K562 (cell line): Measurements from ENCODE around the gene MARCHF3. TPM values are rescaled to one million over a fixed set of nuclear protein-coding genes. Genes with fewer than 3 reads are reported as not detected.

Experiments
- ATAC-seq: fragments of 200-7000 bp; cut with Tn5 transposase; 3 replicates; pipeline ENCODE4 v1.9.1; 2020; ENCODE audit warnings: moderate library complexity
- BruUV-seq: library from RNA; stranded (reverse); fragments of 400-500 nt; replicated peaks from 2 replicates; lab custom pipeline; 2021; lab: Mats Ljungman, UMichigan
- CTCF ChIA-PET: fragments of 300-600 bp; formaldehyde crosslinking; extraction: SDS; loops from one replicate; lab custom pipeline; 2021; ENCODE audit warnings: low intra/inter-chr PET ratio; lab: Yijun Ruan, JAX
- POLR2A ChIA-PET: fragments of 300-600, 350-650 bp; sonication (Branson Sonifier 250); formaldehyde crosslinking; extraction: SDS; loops from one replicate; lab custom pipeline; 2021; ENCODE audit warnings: antibody characterized with exemption, inconsistent platforms; lab: Yijun Ruan, JAX
- DNase-seq, 4 experiments: peaks; one replicate each; pipeline versions ENCODE4 v3.0.0 to v3.0.0-alpha.2; 2011 to 2018; ENCODE audit warnings: low spot score in 3 of 4, mixed read lengths in 3 of 4; ENCODE audit errors: extremely low read depth in 1 of 4
- FAIRE-seq: peaks from 2 replicates; lab custom pipeline; 2011; peaks lifted over from hg19 to GRCh38; lab: Jason Lieb, UNC
- H2AFZ ChIP-seq: 2 replicates; pipeline ENCODE4 v1.6.0; 2011; ENCODE audit warnings: low read depth, low read length, control low read depth, inconsistent platforms
- H3K27ac ChIP-seq: fragments of 200-600 bp; 3 replicates; pipeline ENCODE4 v1.8.0; 2011; ENCODE audit warnings: low read depth, mild to moderate bottlenecking, control low read depth, inconsistent platforms, low read length, moderate library complexity, mixed read lengths; ENCODE audit errors: extremely low read depth
- H3K27me3 ChIP-seq, 2 experiments: fragments of 300-600 bp in 1 of 2; 2 replicates in 1 of 2; 3 replicates in 1 of 2; pipeline versions ENCODE4 v1.6.0 to v1.8.0; 2011; ENCODE audit warnings: inconsistent platforms in 2 of 2, low read length in 2 of 2, mild to moderate bottlenecking in 1 of 2, mixed read lengths in 1 of 2, moderate library complexity in 1 of 2; ENCODE audit not compliant: control insufficient read depth in 2 of 2, insufficient read depth in 2 of 2
- H3K36me3 ChIP-seq: fragments of 300-600 bp; 3 replicates; pipeline ENCODE4 v1.8.0; 2011; ENCODE audit warnings: mild to moderate bottlenecking, low read length, inconsistent platforms; ENCODE audit not compliant: control insufficient read depth, insufficient read depth
- H3K4me1 ChIP-seq, 2 experiments: fragments of 200-600 bp in 1 of 2; replicated peaks in 1 of 2; 2 replicates in 1 of 2; 3 replicates in 1 of 2; pipeline versions ENCODE4 v1.5.1 to v1.8.0; 2011; ENCODE audit warnings: inconsistent platforms in 2 of 2, low read length in 2 of 2, mild to moderate bottlenecking in 1 of 2, mixed read lengths in 1 of 2, moderate library complexity in 1 of 2; ENCODE audit not compliant: control insufficient read depth in 2 of 2, insufficient read depth in 2 of 2
- H3K4me2 ChIP-seq: 2 replicates; pipeline ENCODE4 v1.6.1; 2011; ENCODE audit warnings: low read length, control low read depth, inconsistent platforms, mixed read lengths; ENCODE audit not compliant: insufficient read depth
- H3K4me3 ChIP-seq: fragments of 200-600 bp; sonication (generic), shearing (Covaris generic); 2 replicates; pipeline ENCODE4 v1.5.1; 2016; ENCODE audit warnings: control low read depth, inconsistent platforms
- H3K79me2 ChIP-seq: fragments of 200-600 bp; 3 replicates; pipeline ENCODE4 v1.8.0; 2011; ENCODE audit warnings: low read length, inconsistent platforms; ENCODE audit not compliant: control insufficient read depth, insufficient read depth
- H3K9ac ChIP-seq, 2 experiments: 2 replicates each; pipeline versions ENCODE4 v1.6.0 to v1.6.1; 2011; ENCODE audit warnings: low read depth in 2 of 2, low read length in 2 of 2, control low read depth in 1 of 2, inconsistent platforms in 1 of 2, mild to moderate bottlenecking in 1 of 2, mixed read lengths in 1 of 2; ENCODE audit not compliant: insufficient read depth in 1 of 2
- H3K9me1 ChIP-seq: one replicate; pipeline ENCODE4 v1.6.0; 2011; ENCODE audit warnings: inconsistent platforms, mild to moderate bottlenecking, low read length, moderate library complexity; ENCODE audit not compliant: control insufficient read depth, insufficient read depth
- H3K9me3 ChIP-seq: replicated peaks from 2 replicates; pipeline ENCODE4 v1.5.1; 2011; ENCODE audit warnings: low read depth, low read length, inconsistent platforms; ENCODE audit not compliant: control insufficient read depth, insufficient read depth
- H4K20me1 ChIP-seq: replicated peaks from 2 replicates; pipeline ENCODE4 v1.6.1; 2011; ENCODE audit warnings: low read length, inconsistent platforms, mixed read lengths; ENCODE audit not compliant: control insufficient read depth, insufficient read depth
- CBFB ChIP-seq: sonication (generic); formaldehyde crosslinking; IDR thresholded peaks from 2 replicates; pipeline ENCODE4 v1.4.0; 2020; ENCODE audit warnings: mild to moderate bottlenecking, missing genetic modification reagents
- CBX5 ChIP-seq: IDR thresholded peaks from 2 replicates; pipeline ENCODE4 v1.6.1; 2014; ENCODE audit warnings: low read depth, borderline replicate concordance
- CTCFL ChIP-seq: IDR thresholded peaks from 2 replicates; pipeline ENCODE4 v1.6.1; 2011; ENCODE audit warnings: borderline replicate concordance, low read depth, mild to moderate bottlenecking, moderate library complexity, low read length; ENCODE audit not compliant: insufficient read depth, poor library complexity, severe bottlenecking
- E2F1 ChIP-seq: sonication (generic); formaldehyde crosslinking; IDR thresholded peaks from 2 replicates; pipeline ENCODE4 v1.8.1; 2023; ENCODE audit warnings: mild to moderate bottlenecking, missing genetic modification reagents, moderate library complexity
- HOXB6 ChIP-seq: fragments of 250-450 bp; sonication (Bioruptor Pico); IDR thresholded peaks from 2 replicates; pipeline ENCODE4 v1.5.1; 2022; ENCODE audit warnings: mild to moderate bottlenecking, borderline replicate concordance
- NFATC3 ChIP-seq: fragments of 450-650 bp; IDR thresholded peaks from 2 replicates; pipeline ENCODE4 v1.6.1; 2017; ENCODE audit warnings: mild to moderate bottlenecking
- PPARD ChIP-seq: fragments of 250-450 bp; sonication (Bioruptor Pico); IDR thresholded peaks from 2 replicates; pipeline ENCODE4 v1.8.0; 2022; ENCODE audit warnings: inconsistent platforms, mild to moderate bottlenecking, moderate library complexity
- SREBF1 ChIP-seq: fragments of 150-350 bp; IDR thresholded peaks from 2 replicates; pipeline ENCODE4 v1.6.1; 2014; ENCODE audit warnings: antibody characterized with exemption, low read depth, low read length, borderline replicate concordance
- TCF7L2 ChIP-seq: fragments of 150-350 bp; IDR thresholded peaks from 2 replicates; pipeline ENCODE4 v1.6.1; 2016; ENCODE audit warnings: low read depth, mild to moderate bottlenecking, low read length, moderate library complexity
- TOE1 ChIP-seq, 2 experiments: fragments of 450-650 bp in 1 of 2; sonication (generic) in 1 of 2; formaldehyde crosslinking in 1 of 2; IDR thresholded peaks; 2 replicates each; pipeline versions ENCODE4 v1.7.1 to v1.8.0; 2016 to 2022; ENCODE audit warnings: borderline replicate concordance in 2 of 2, mild to moderate bottlenecking in 2 of 2, antibody characterized with exemption in 1 of 2, inconsistent platforms in 1 of 2, low read depth in 1 of 2, missing genetic modification reagents in 1 of 2, moderate library complexity in 1 of 2
- ZNF551 ChIP-seq: fragments of 250-450 bp; sonication (Bioruptor Pico); IDR thresholded peaks from 2 replicates; pipeline ENCODE4 v1.5.0; 2021; ENCODE audit warnings: mild to moderate bottlenecking, moderate library complexity
- ZNF668 ChIP-seq: fragments of 250-450 bp; sonication (Bioruptor Pico); IDR thresholded peaks from 2 replicates; pipeline ENCODE4 v1.8.0; 2022; ENCODE audit warnings: mild to moderate bottlenecking, inconsistent platforms
- WGBS: fragments of 100-300 bp; shearing (Covaris generic); methylation state at CpG from one replicate; pipeline ENCODE4 v1.1.6; 2016; ENCODE audit warnings: low coverage, mixed read lengths; ENCODE audit not compliant: insufficient coverage; ENCODE audit errors: missing lambda C conversion rate; 5-methylcytosine and 5-hydroxymethylcytosine counted together
- in situ Hi-C: fragments of 300-500 bp; cut with MboI; formaldehyde crosslinking; loops from 4 replicates; pipeline ENCODE4 v1.15.0; 2018; ENCODE audit warnings: inconsistent platforms, mixed read lengths
- intact Hi-C: fragments of 100-400 bp; cut with micrococcal nuclease; formaldehyde crosslinking; loops from 2 replicates; pipeline ENCODE4 v1.14.2; 2022
- polyA plus RNA-seq, 8 experiments: library from polyadenylated mRNA; depleted of rRNA in 4 of 8; stranded (reverse) in 5 of 8; unstranded in 3 of 8; fragments of >200 nt; fragmentation: Nextera tagmentation in 2 of 8; fragmentation: Illumina TruSeq in 1 of 8; extraction: Ambion mirVana in 2 of 8; extraction: Trizol in 1 of 8; gene quantifications; 2 replicates each; pipeline versions ENCODE4 v1.2.1 to v1.2.3, GENCODE V29; 2011 to 2014; ENCODE audit warnings: inconsistent platforms in 1 of 8, missing spikeins in 1 of 8
- total RNA-seq, 7 experiments: library from RNA; depleted of rRNA in 6 of 7; stranded (reverse); fragments of >200 nt in 6 of 7; fragmentation: Illumina TruSeq in 2 of 7; extraction: Trizol in 2 of 7; gene quantifications; 2 replicates each; pipeline versions ENCODE4 v1.2.1 to v1.2.3, GENCODE V29; 2011 to 2021; ENCODE audit warnings: low replicate concordance in 1 of 7

The MARCHF3 gene
- total and polyA plus RNA-seq, 9 of the 15 experiments (the other 6 are each of a cell fraction or from before 2014, with no cell fraction given) = 5.6 to 37.4 (median 16.5) TPM

DNA sequence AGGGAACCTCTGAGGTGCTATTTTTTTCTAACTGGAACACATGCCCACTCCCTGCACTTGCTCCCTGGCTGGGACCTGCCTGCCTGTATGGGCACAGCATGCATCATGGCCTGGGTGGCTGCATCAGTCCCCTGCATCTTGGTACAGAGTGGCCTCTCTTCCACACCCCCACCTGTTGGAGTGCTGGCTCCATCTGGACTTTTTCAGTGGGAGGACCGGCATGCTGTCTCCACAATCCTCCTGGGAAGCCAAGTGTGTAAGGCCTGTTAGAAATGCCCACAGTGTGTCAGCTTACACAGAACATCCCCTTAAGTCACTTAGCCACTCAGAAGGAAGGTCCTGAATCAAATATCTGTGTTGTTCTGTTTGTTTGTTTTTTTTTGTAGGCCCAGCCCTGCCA is 102.9 kb downstream of the MARCHF3 start:
- DNase-seq (no peak), FAIRE-seq (no peak), ATAC-seq (no peak; the same call in 1 of the 3 replicates)
- peaks cover 0 to 4% of the 10 kb centered on the region in 2 experiments; a peak in 2 of 5 replicates for H3K4me1 ChIP-seq
- intact Hi-C loops = no loop called here
- BruUV-seq = no TSS peak
- peaks cover 10% of the 10 kb centered on the region; the same call in 1 of the 2 replicates for H4K20me1 ChIP-seq
- no peak overlapping the region for H3K4me2 ChIP-seq
- H3K36me3 ChIP-seq = no peaks in the 10 kb centered on the region; the same call in 2 of the 3 replicates
- POLR2A ChIA-PET = no interaction called here
- CTCF ChIA-PET = no interaction called here
- H3K9ac ChIP-seq = no peak overlapping the region
- H3K9me3 ChIP-seq = no peaks in the 10 kb centered on the region
- H3K9me1 ChIP-seq = no peaks in the 10 kb centered on the region
- no peak overlapping the region for H3K4me3 ChIP-seq
- 63% methylated on average over 1 of the region's 1 CpG for WGBS
- H3K27me3 ChIP-seq = no peaks in the 10 kb centered on the region
- H3K79me2 ChIP-seq = peaks cover 51% of the 10 kb centered on the region
- no peak overlapping the region for H2AFZ ChIP-seq
- no peak overlapping the region for H3K27ac ChIP-seq
- TF ChIP-seq ZNF668 (CRISPR knock-in tag) (no peak), E2F1 (no peak), SREBF1 (no peak), CBFB (CRISPR knock-in tag) (no peak)
- in situ Hi-C loops = no loop called here

DNA sequence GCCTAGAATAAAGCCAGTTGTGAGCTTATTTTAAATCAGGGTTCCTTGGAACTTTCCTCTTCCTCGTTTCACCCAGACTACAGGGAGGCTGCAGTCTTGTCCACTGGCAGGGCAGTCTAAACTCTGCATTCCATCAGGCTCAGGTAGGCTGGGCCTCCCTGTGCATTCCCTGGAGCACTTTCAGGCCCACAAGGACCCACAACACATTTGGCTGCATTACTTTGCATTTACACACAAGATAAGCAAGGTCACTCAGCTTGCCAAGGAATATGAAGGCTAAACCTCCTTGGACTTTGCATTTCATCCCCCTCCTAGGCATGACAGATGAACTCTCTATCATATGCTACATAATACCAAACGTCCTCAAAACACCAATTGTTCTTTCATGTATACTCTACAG is 104.2 kb downstream of the MARCHF3 start:
- Histone ChIP-seq H3K4me1 (peaks cover 9 to 15% of the 10 kb centered on the region in 2 experiments; a peak in 4 of 5 replicates), H3K36me3 (no peaks in the 10 kb centered on the region; the same call in 2 of the 3 replicates)
- in situ Hi-C loops = no loop called here
- TF ChIP-seq TCF7L2 (no peak), PPARD (CRISPR knock-in tag) (no peak), HOXB6 (CRISPR knock-in tag) (no peak), CBX5 (no peak), ZNF551 (CRISPR knock-in tag) (no peak), NFATC3 (no peak), TOE1 (IDR thresholded peaks at IDR 0.05; ENCODE audit: borderline replicate concordance) (no peak), TOE1 (CRISPR knock-in tag; IDR thresholded peaks at IDR 0.05; ENCODE audit: borderline replicate concordance, low read depth) (no peak), CTCFL (no peak)

More for the DNA sequence above, 104.2 kb downstream of the MARCHF3 start:
- DNase-seq (no peak), FAIRE-seq (no peak), ATAC-seq (peak; percentile 36)
- ChIA-PET POLR2A (interaction anchor here (0.6 to 1.1 kb wide), 7 partner anchors 11 to 102 kb away, joined by 3 to 5 read pairs (median 3); no protein-coding TSS in a partner anchor), CTCF (no interaction called here)
- no peaks in the 10 kb centered on the region for H3K9me1 ChIP-seq
- H3K9ac ChIP-seq = no peak overlapping the region
- peaks cover 55% of the 10 kb centered on the region for H3K79me2 ChIP-seq
- no peak overlapping the region for H3K27ac ChIP-seq
- H3K4me3 ChIP-seq = no peak overlapping the region
- no peak overlapping the region for H3K4me2 ChIP-seq
- BruUV-seq = no TSS peak
- 20% methylated on average over 2 of the region's 2 CpGs for WGBS
- no peaks in the 10 kb centered on the region for H3K9me3 ChIP-seq
- no peaks in the 10 kb centered on the region for H3K27me3 ChIP-seq
- intact Hi-C loops = no loop called here
- peaks cover 11% of the 10 kb centered on the region; the same call in 1 of the 2 replicates for H4K20me1 ChIP-seq
- H2AFZ ChIP-seq = no peak overlapping the region
